HG02678 (cell line): ENCODE measurements around the gene NCK2.
A peak's percentile ranks its signal among the peaks of the same experiment; 100 is the strongest.

Experiments
- ATAC-seq: cut with Tn5 transposase; IDR thresholded peaks from one replicate; pipeline ENCODE4 v1.9.1; 2021; ENCODE audit warnings: mild to moderate bottlenecking, moderate library complexity; ENCODE audit not compliant: unreplicated experiment

The NCK2 gene

GRCh38 chr2:105744909-105745853 lies at the start of gene NCK2:
Gene NCK2 (plus strand): TSS chr2:105744912. CDS start chr2:105855064, 110,152 bp downstream.
- ATAC-seq: peak; percentile 18

DNA sequence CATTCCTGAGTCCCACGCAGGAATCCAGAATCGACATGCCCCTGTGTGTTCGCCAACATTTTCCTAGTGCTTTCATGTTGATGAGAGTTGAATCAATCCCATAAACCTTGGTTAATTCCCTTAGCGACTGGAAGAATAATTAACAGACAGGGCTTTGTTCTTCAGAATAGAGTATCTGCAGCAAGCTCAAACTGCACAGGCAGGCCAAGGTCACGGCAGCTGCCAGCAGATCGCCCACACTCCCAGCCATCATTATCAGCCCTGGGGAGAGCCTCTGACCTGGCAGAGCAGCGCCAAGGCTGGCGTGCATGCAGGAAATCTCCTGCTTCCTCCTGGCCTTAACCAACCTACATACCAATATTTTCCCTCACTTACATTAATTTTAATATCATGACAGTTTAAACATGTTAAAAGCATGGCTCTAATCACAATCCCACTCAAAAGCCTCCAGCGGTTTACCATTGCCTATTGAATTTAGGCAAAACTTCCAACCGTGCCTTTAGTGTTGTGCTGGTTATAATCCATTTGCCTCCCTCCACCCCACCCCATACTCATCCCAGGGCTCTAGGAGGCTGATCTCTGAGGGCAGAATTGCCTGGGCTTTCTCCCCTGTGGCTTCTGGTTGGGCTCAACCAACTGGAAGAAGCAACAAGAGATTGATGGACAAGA lies 46.8 kb upstream of the NCK2 start:
- ATAC-seq: no peak

DNA sequence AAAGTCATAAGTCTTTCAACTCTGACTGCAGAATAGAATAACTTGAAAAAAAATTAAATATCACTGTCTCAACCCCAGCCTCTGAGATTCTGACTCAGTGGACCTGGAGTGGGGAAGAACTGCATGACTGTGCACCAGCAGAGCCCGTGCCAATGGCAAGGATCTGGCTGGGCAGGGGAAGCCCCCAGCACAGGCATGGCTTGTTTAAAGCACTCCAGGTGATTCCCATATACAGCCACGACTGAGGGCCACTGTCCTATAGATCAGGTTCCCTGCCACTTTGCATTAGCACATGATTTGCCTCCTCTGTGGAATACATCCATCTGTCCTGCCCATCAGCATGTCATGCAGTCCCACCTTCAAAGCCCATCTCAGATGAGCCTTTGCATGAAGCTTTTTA lies 45.9 kb upstream of the NCK2 start:
- ATAC-seq: no peak

DNA sequence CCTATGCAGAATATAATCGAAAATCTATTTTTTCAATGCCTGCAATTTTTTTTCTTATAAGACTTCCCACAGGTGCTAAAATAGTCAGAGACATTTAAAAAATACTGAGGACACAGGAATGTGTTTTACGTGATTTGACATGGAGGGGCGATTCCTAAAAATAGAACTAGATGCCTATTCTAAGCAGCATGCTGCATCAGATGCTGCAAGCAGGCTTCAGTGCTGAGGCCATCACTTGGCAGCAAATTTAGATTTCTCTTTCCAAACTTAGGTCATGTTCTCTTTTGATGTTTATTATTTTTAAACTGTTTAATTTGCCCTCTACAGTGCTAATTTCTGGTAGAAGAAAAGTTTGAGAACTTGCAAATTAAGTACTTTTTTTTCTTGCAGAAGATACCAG lies 43.7 kb upstream of the NCK2 start:
- no peak for ATAC-seq

- no peak for ATAC-seq
Observed at GRCh38 chr2:105708697-105709096, 36.0 kb upstream of the NCK2 start.

- no peak for ATAC-seq
Observed at GRCh38 chr2:105711394-105711793, 33.3 kb upstream of the NCK2 start.

DNA sequence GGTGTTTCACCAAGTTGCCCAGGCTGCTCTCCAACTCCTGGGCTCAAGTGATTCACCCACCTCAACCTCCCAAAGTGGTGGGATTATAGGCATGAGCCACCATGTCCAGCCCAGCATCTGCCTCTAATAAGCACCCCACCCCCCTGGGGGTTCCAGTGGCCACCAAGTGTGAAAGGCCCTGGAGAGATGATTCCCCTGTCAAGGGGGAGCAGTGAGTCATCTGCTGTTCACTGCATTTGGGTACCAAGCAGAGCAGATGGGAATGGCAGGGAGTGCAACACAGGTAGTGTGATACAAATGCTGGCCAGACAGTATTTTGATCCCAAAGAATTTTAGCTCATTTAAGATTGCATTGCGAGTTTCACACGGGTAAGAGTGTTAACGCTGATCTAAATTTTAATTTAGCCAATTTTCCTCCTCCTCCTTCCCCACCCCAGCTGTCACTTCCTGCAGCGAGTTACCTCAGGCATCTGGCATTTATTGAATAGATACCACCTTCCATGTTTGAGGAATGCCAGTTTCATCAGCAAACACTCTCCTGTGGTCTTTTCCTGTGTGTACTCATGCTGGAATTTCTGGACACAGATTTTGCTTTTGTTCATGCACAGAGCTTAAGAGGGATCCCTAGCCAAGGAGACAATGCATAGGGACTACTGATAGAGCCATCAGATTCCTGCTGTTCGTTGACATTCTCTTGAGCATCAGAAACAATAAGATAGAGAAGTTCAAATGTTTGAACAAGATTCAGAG lies 32.4 kb upstream of the NCK2 start:
- no peak for ATAC-seq

GRCh38 chr2:105712981-105713596 lies 31.6 kb upstream of the NCK2 start:
- no peak for ATAC-seq

- no peak for ATAC-seq
Observed at GRCh38 chr2:105714141-105714540, 30.6 kb upstream of the NCK2 start.

- no peak for ATAC-seq
Observed at GRCh38 chr2:105718846-105719481, 25.7 kb upstream of the NCK2 start.

- no peak for ATAC-seq
Observed at GRCh38 chr2:105721991-105722511, 22.7 kb upstream of the NCK2 start.

DNA sequence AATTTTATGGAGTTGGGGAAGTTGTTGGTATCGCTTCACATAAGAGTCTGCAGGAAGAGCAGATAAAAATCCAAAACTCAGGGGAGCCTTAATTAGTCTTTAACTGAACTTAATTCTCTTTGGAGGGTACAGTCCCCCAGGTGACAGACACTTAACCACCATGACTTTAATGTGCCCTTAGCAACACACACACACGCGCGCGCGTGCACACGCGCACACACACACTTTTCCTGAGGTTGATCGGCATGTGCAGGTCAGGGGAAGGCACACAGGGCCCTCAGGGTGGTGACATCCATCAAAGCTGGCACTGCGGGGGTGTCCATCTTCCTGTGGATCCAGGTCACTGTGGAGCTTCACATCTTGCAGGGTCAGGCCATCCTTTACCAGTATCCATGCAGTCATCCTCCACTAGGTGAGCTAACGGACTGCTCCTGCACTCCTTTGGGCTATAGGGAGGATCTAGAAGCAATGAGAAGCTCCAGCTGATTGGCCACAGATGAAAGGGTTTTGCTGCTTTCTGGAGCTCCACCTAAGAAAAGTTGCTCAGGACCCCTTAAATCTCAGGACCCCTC lies 21.9 kb upstream of the NCK2 start:
- ATAC-seq: no peak

- no peak for ATAC-seq
Observed at GRCh38 chr2:105723431-105723830, 21.3 kb upstream of the NCK2 start.

DNA sequence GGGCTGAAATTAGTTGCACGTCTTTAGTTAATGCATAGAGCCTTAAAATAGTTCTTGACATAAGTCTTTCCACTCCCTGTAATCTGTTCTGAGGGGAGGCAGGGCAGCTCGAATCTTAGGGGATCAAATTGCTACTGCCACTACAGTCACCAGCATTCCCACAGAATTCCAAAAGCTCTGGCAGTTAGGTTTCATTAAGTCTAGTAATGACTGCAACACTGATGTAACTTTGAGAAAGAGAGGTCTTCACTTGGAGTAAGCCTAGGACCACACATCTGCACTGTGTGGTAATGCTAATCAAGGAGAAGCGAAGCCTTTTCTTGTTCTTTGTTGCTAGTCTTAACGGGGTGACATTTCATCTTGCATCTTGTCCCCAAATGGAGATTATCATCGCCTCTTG lies 19.3 kb upstream of the NCK2 start:
- peak; percentile 33 for ATAC-seq

DNA sequence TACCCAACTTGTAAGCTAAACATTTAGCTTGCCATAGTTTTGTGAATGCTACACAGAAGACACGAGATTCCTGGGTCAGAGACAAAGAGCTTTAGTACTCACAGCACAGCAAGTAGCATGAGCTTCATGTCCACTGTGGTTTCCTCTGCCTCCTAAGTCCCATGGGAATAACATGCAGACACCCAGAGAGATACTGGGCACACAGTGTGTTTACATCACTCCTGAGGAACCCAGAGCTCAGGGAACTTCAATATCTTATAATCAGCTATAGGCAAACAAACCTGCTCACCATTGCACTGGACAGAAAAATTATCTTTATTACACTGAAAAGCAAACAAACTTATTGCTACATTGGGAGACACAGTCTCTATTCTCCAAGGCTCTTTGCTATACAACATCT lies 14.5 kb upstream of the NCK2 start:
- ATAC-seq: no peak

- no peak for ATAC-seq
Observed at GRCh38 chr2:105731511-105731910, 13.2 kb upstream of the NCK2 start.

DNA sequence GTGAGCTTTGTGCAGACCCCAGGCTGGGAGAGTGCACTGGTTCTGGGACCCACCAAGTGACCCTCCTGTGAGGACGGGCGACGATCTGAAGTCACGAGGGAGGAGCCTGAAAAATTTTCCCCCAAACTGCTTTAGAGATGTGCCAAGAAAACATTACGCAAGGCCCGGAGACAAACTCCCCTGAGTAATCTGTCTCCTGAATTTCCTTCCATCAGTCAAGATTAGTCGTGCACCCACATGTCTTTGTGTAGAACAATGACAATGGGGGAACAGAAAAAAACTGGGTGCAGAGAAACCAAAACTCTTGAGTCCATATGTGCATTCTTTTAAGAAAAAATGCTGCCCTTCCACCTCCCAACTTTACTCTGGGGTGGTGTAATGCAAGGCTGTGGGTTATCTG lies 12.6 kb upstream of the NCK2 start:
- no peak for ATAC-seq

DNA sequence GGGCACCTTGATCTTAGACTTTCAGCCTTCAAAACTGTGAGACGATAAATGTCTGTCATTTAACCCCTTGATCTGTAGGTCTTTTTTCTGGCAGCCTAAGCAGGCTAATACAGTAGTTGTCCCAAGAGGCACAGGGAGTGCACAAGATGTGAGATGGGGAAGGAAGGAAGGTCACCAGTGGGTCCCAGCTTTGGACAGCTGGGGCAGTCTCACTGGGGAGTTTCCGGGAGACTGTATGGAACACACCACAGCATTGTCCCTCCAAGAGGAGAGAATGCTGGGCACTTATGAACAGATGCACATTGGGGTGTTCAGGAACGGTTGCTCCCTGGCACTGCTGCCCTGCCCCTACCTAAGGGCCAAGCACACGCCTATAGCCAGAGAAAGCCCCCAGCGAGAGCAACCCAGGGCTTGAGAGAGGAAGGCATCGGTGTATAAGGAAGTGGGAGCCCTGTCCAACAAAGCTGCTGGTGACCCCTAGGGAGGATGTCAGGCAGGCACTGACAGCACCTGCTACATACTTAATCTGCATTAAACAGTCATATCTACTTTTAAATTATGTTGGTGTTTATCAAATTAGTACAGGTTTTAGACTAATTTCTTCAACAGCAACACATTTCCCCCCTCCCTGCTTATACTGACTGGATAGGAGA lies 11.6 kb upstream of the NCK2 start:
- no peak for ATAC-seq

DNA sequence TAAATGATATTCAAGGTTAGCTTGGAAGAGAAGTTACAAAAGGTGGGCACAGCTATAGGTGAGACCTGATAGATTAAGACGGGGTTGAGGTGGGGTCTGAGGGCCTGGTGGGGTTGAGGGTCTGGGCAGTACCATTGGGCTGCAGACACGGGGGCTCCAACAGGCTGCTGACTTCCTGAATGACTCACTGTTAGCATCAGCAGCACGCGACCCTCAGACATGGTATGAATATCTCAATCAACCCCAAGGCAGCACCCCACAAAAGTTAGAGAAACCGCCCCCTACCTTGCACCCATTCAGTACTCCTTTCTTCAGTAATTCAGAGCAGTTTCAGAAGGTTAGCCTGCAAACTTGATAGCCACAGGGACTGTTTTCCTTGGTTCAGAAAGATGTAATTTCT lies 10.8 kb upstream of the NCK2 start:
- no peak for ATAC-seq
